Muscle layer of duodenum (tissue), 2 donors: ENCODE data around the gene CDC42BPA.

Experiments
- H3K27ac ChIP-seq: one replicate; pipeline ENCODE4 v1.7.0; 2013; ENCODE audit warnings: mild to moderate bottlenecking, low read length
- H3K27me3 ChIP-seq: one replicate; pipeline ENCODE4 v1.7.0; 2013; ENCODE audit warnings: low read depth, mild to moderate bottlenecking, control low read depth, low read length
- H3K36me3 ChIP-seq, 2 donors: one replicate each; pipeline ENCODE4 v1.7.0; 2013; ENCODE audit warnings: low read length in 2 of 2, control low read depth in 1 of 2, mild to moderate bottlenecking in 1 of 2; ENCODE audit not compliant: insufficient read depth in 2 of 2, control insufficient read depth in 1 of 2
- H3K4me1 ChIP-seq, 2 donors: one replicate each; pipeline ENCODE4 v1.7.0; 2013; ENCODE audit warnings: low read length in 2 of 2, mild to moderate bottlenecking in 2 of 2, control low read depth in 1 of 2, moderate library complexity in 1 of 2; ENCODE audit not compliant: insufficient read depth in 2 of 2, control insufficient read depth in 1 of 2
- H3K4me3 ChIP-seq, 2 donors: one replicate each; pipeline ENCODE4 v1.7.0; 2013; ENCODE audit warnings: low read length in 2 of 2, low read depth in 1 of 2, mild to moderate bottlenecking in 1 of 2
- H3K9me3 ChIP-seq, 2 donors: one replicate each; pipeline ENCODE4 v1.7.0; 2013; ENCODE audit warnings: low read length in 2 of 2, control low read depth in 1 of 2, mild to moderate bottlenecking in 1 of 2; ENCODE audit not compliant: control insufficient read depth in 1 of 2
- donor health status: healthy.

Gene CDC42BPA

DNA sequence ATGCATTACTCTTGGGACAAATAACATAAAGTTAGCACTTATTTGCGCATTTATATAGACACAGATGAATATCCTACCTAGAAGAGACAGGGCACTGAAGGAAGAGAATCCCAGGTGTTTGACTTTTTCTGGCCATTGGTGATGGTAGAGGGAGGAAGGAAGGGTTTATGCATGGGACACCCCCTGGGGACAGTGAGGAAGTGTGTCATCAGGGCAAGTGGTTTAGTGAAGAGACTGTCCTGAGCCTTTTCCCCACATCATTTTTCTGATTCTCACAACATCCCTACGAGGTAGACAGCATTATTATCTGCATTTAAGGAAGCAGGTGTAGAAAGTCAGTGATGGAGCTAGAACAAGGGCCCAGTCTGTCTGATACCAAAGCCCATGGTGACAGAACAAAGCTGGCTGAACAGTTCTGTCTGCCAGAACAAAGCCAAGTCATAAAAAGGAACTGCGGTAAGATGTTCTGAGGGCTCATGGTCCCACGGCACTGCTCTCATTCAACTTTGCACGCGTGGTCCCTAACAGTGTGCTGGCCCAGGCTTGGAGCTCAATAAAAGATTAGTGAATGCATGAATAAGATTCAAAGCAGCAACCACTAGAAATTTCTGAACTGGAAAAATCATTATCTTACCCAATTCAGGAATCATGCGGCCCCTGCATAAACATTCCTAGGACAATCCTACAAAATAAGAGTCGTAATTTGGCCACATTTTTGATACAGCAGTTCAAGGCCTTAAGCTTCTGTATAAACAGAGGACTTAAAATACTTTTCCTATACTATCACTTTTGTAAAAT lies 12.2 kb upstream of the CDC42BPA start:
- Histone ChIP-seq H3K27me3 (no peaks in the 10 kb centered on the region), H3K4me3 (no peak overlapping the region), H3K4me1 (no peaks in the 10 kb centered on the region), H3K27ac (no peak overlapping the region), H3K9me3 (peaks cover 0 to 3% of the 10 kb centered on the region in 2 donors), H3K36me3 (no peaks in the 10 kb centered on the region)

GRCh38 chr1:227328405-227329019 lies 10.2 kb upstream of the CDC42BPA start:
- Histone ChIP-seq H3K4me3 (no peak overlapping the region), H3K4me1 (no peaks in the 10 kb centered on the region), H3K27me3 (no peaks in the 10 kb centered on the region), H3K9me3 (peaks cover 0 to 2% of the 10 kb centered on the region in 2 donors), H3K27ac (no peak overlapping the region), H3K36me3 (no peaks in the 10 kb centered on the region)

DNA sequence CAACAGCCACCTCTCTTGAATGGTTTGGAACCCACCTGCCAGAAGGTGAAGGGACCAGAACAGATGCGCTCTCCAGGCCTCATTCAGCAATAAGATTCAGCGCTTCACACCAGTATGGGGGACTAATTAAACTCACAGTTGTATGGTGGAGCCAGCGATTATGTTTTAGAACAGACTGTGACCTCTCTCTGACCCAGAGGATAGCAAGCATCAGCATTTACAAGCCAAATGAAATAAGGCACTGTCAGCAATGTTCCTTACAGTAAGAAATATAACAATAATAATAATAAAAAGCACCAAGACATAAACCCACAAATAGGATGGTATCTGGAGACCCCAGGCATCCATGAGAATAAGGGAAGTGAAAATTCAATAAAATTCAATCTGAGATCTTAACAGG lies 6.9 kb upstream of the CDC42BPA start:
- Histone ChIP-seq H3K4me3 (no peak overlapping the region), H3K4me1 (no peaks in the 10 kb centered on the region), H3K27ac (no peak overlapping the region), H3K36me3 (no peaks in the 10 kb centered on the region), H3K9me3 (no peaks in the 10 kb centered on the region), H3K27me3 (no peaks in the 10 kb centered on the region)

- Histone ChIP-seq H3K4me1 (peaks cover 0 to 7% of the 10 kb centered on the region in 2 donors), H3K9me3 (no peaks in the 10 kb centered on the region), H3K27ac (peak overlapping the region; percentile 65), H3K36me3 (no peaks in the 10 kb centered on the region), H3K27me3 (no peaks in the 10 kb centered on the region), H3K4me3 (no peak overlapping the region)
Observed at GRCh38 chr1:227323967-227324268, 5.6 kb upstream of the CDC42BPA start.

DNA sequence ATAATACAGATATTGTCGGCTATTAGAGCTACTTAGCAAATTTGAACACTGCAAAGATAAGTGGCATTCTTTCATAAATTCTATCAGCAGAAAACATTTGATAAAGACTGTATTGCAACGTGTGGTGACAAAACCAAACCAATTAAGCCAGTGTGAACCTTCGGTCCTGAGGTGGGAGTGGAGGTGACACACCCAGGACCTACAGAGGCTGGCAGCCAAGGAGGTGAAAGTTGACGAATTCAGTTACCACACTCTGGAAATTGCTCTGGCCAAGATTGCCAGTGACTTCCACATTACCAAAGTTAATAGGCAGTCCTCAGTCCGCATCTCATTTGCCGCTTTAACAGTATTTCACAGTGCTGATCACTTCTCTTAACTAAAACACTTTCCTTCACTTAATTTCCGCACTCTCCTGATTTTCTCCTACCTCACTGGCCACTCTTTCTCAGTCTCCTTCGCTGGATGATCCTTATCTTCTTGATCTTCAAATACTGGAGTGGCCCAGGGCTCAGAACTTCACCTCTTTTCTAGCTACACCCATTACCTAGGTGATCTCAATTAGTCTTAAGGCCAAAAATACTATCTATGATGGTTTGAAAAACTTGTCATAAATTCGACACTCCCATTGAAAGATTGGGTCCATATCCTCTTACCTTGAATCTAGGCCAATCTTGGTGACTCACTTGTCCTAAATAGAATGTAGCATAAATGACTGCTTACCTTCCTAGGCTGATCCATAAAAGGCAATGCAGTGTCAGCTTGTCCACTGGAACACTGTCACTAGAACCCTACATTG lies 5.1 kb upstream of the CDC42BPA start:
- no peaks in the 10 kb centered on the region for H3K9me3 ChIP-seq
- H3K27ac ChIP-seq = peak overlapping the region; percentile 65
- H3K27me3 ChIP-seq = no peaks in the 10 kb centered on the region
- no peaks in the 10 kb centered on the region for H3K36me3 ChIP-seq
- H3K4me3 ChIP-seq = no peak overlapping the region
- peaks cover 0 to 7% of the 10 kb centered on the region in 2 donors for H3K4me1 ChIP-seq

- Histone ChIP-seq H3K27ac (peak overlapping the region; percentile 61), H3K4me1 (peaks cover 0 to 7% of the 10 kb centered on the region in 2 donors), H3K36me3 (no peaks in the 10 kb centered on the region), H3K27me3 (no peaks in the 10 kb centered on the region), H3K9me3 (no peaks in the 10 kb centered on the region), H3K4me3 (no peak overlapping the region)
Observed at GRCh38 chr1:227322376-227322775, 4.1 kb upstream of the CDC42BPA start.

- H3K4me3 ChIP-seq = no peak overlapping the region
- peaks cover 0 to 7% of the 10 kb centered on the region in 2 donors for H3K4me1 ChIP-seq
- H3K27me3 ChIP-seq = no peaks in the 10 kb centered on the region
- H3K36me3 ChIP-seq = no peaks in the 10 kb centered on the region
- H3K27ac ChIP-seq = peak overlapping the region; percentile 56
- no peaks in the 10 kb centered on the region for H3K9me3 ChIP-seq
Observed at GRCh38 chr1:227321035-227321434, 2.7 kb upstream of the CDC42BPA start.

DNA sequence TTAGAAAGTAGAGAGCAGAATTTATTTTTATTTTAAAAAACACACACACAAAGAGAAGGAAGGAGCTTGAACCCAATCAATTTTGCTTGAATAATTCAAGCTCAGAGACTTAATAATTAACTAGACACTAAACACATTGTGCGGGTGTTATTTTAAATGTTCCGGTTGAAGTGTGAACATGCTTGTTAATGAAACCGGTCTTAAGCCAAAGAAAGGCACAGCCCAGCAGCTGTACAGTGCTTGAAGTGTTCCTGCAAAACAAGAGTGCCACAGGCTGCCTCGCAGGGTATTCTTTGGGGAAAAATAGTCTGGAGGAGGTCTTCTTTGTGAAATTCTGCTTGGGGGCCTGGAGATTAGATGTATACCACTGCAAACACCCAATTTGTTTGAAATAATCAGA lies 2.2 kb upstream of the CDC42BPA start:
- Histone ChIP-seq H3K4me1 (peaks cover 0 to 7% of the 10 kb centered on the region in 2 donors), H3K27ac (peak overlapping the region; percentile 56), H3K27me3 (no peaks in the 10 kb centered on the region), H3K9me3 (no peaks in the 10 kb centered on the region), H3K36me3 (no peaks in the 10 kb centered on the region), H3K4me3 (no peak overlapping the region)

DNA sequence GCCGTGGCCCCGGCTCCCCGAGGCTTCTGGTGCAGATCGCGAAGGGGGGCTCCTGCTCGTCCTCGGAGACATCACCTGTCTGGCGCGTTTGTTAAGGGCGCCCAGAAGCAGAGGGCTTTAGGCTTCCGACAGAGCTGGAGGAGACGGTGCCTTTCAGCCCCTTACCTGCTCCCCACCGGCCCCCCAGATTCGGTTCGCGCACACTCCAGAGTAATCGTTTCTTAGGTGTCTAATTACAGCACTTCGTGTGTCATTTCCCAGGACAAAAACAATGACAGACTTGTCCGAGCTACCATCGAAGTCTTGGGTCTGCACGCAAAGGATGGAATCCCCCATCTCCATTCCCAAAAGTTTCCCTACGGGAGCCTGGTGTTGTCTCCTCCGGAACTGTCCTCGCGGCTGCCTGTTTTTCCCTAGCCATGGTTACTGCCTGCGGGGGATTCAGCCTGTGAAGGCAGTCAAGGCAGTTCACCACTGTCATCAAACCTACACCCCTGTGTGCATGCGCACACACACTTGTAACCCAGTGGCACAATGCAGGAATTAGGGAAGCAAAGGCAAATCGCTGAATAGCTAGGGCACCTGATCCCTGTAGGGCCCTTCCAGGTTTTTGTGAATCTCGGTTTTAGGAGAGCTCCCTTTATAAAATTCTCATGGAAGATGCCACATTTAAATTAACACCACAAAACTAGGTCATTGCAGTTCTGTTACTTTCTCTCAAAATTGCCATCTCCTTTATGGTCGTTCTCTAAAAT lies 738 bp upstream of the CDC42BPA start:
- peak overlapping the region; percentile 83 for H3K27ac ChIP-seq
- no peaks in the 10 kb centered on the region for H3K36me3 ChIP-seq
- H3K9me3 ChIP-seq = no peaks in the 10 kb centered on the region
- H3K4me3 ChIP-seq = peak overlapping the region; percentile 63 to 86
- H3K27me3 ChIP-seq = no peaks in the 10 kb centered on the region
- H3K4me1 ChIP-seq = peaks cover 0 to 7% of the 10 kb centered on the region in 2 donors

- Histone ChIP-seq H3K36me3 (no peaks in the 10 kb centered on the region), H3K27me3 (no peaks in the 10 kb centered on the region), H3K4me3 (peak overlapping the region; percentile 86 to 93), H3K9me3 (no peaks in the 10 kb centered on the region), H3K27ac (peak overlapping the region; percentile 91), H3K4me1 (peaks cover 0 to 10% of the 10 kb centered on the region in 2 donors)
Observed at GRCh38 chr1:227317523-227318015, 723 bp downstream of the CDC42BPA start.
